HG03039 (cell line): ENCODE measurements around the gene ATOH1.
A peak's percentile ranks its signal among the peaks of the same experiment; 100 is the strongest.

Experiments
- ATAC-seq: cut with Tn5 transposase; IDR thresholded peaks from one replicate; pipeline ENCODE4 v1.9.1; 2021; ENCODE audit warnings: mild to moderate bottlenecking, moderate library complexity; ENCODE audit not compliant: unreplicated experiment

ATOH1 gene

GRCh38 chr4:93834249-93835066, 5.9 kb downstream of the ATOH1 start:
- no peak for ATAC-seq

GRCh38 chr4:93835929-93836328, 7.4 kb downstream of the ATOH1 start:
- no peak for ATAC-seq

GRCh38 chr4:93839704-93840103, 11.2 kb downstream of the ATOH1 start:
- ATAC-seq, result no peak

- ATAC-seq, result no peak
Measured at GRCh38 chr4:93841803-93842345, 13.3 kb downstream of the ATOH1 start.

GRCh38 chr4:93842601-93843252, 14.2 kb downstream of the ATOH1 start:
- no peak for ATAC-seq

GRCh38 chr4:93843772-93844171, 15.2 kb downstream of the ATOH1 start:
- ATAC-seq, result no peak

GRCh38 chr4:93852680-93853079, 24.1 kb downstream of the ATOH1 start:
- ATAC-seq, result no peak

- no peak for ATAC-seq
Measured at GRCh38 chr4:93855926-93856325, 27.4 kb downstream of the ATOH1 start.

GRCh38 chr4:93865650-93866049, 37.1 kb downstream of the ATOH1 start:
- ATAC-seq, result no peak

- no peak for ATAC-seq
Measured at GRCh38 chr4:93867416-93868001, 39.0 kb downstream of the ATOH1 start.

- ATAC-seq, result no peak
Measured at GRCh38 chr4:93870876-93871458, 42.4 kb downstream of the ATOH1 start.

- no peak for ATAC-seq
Measured at GRCh38 chr4:93876754-93877153, 48.2 kb downstream of the ATOH1 start.

- ATAC-seq, result no peak
Measured at GRCh38 chr4:93878566-93878965, 50.0 kb downstream of the ATOH1 start.

- peak; percentile 91 for ATAC-seq
Measured at GRCh38 chr4:93879919-93880318, 51.4 kb downstream of the ATOH1 start.
